GM19452 (cell line): Measurements from ENCODE around the gene MTA2.
"Not testable (repeated sequence)": the region's sequence is repeated elsewhere in the genome, so short reads cannot be mapped to it uniquely, and the experiment has no call there.

Source experiments
- ATAC-seq: cut with Tn5 transposase; IDR thresholded peaks from one replicate; pipeline ENCODE4 v1.9.1; 2021; ENCODE audit not compliant: unreplicated experiment

Gene MTA2

GRCh38 chr11:62567018-62567633 lies 34.5 kb downstream of the MTA2 start:
- ATAC-seq, result no peak

GRCh38 chr11:62566247-62566646 lies 35.4 kb downstream of the MTA2 start:
- ATAC-seq, result no peak

- no peak for ATAC-seq
These were observed 36.4 kb downstream of the MTA2 start for GRCh38 chr11:62565100-62565802.

- ATAC-seq, result not testable (repeated sequence)
These were observed 39.9 kb downstream of the MTA2 start for GRCh38 chr11:62561677-62562230.

- ATAC-seq, result no peak
These were observed 41.0 kb downstream of the MTA2 start for GRCh38 chr11:62560566-62561103.

GRCh38 chr11:62559626-62560025 lies 42.0 kb downstream of the MTA2 start:
- ATAC-seq, result not testable (repeated sequence)

- ATAC-seq, result no peak
These were observed 42.5 kb downstream of the MTA2 start for GRCh38 chr11:62559204-62559603.

- ATAC-seq, result no peak
These were observed 43.0 kb downstream of the MTA2 start for GRCh38 chr11:62558669-62559068.

- peak; percentile 35 for ATAC-seq
These were observed 44.6 kb downstream of the MTA2 start for GRCh38 chr11:62556875-62557631.

GRCh38 chr11:62556108-62556874 lies 45.4 kb downstream of the MTA2 start:
- ATAC-seq, result peak; percentile 43

- no peak for ATAC-seq
These were observed 46.1 kb downstream of the MTA2 start for GRCh38 chr11:62555464-62556107.

GRCh38 chr11:62554387-62555167 lies 47.1 kb downstream of the MTA2 start:
- no peak for ATAC-seq

- ATAC-seq, result no peak
These were observed 47.8 kb downstream of the MTA2 start for GRCh38 chr11:62553839-62554361.

- ATAC-seq, result no peak
These were observed 48.4 kb downstream of the MTA2 start for GRCh38 chr11:62553080-62553838.

- no peak for ATAC-seq
These were observed 49.1 kb downstream of the MTA2 start for GRCh38 chr11:62552485-62553079.

- not testable (repeated sequence) for ATAC-seq
These were observed 51.2 kb downstream of the MTA2 start for GRCh38 chr11:62550478-62550877.

- no peak for ATAC-seq
These were observed 52.9 kb downstream of the MTA2 start for GRCh38 chr11:62548545-62549335.
